Activated CD4-positive, alpha-beta T cell treated with anti-CD3 and anti-CD28 coated beads, Interleukin-2, amount 50 U/mL, for 1 hour (primary cell): Measurements from ENCODE around the gene DNAJA3.
"Not testable (repeated sequence)": the region's sequence is repeated elsewhere in the genome, so short reads cannot be mapped to it uniquely, and the experiment has no call there.

Experiments
- DNase-seq: peaks from one replicate; pipeline ENCODE4 v3.0.0-alpha.2; 2020

DNAJA3 gene

DNA sequence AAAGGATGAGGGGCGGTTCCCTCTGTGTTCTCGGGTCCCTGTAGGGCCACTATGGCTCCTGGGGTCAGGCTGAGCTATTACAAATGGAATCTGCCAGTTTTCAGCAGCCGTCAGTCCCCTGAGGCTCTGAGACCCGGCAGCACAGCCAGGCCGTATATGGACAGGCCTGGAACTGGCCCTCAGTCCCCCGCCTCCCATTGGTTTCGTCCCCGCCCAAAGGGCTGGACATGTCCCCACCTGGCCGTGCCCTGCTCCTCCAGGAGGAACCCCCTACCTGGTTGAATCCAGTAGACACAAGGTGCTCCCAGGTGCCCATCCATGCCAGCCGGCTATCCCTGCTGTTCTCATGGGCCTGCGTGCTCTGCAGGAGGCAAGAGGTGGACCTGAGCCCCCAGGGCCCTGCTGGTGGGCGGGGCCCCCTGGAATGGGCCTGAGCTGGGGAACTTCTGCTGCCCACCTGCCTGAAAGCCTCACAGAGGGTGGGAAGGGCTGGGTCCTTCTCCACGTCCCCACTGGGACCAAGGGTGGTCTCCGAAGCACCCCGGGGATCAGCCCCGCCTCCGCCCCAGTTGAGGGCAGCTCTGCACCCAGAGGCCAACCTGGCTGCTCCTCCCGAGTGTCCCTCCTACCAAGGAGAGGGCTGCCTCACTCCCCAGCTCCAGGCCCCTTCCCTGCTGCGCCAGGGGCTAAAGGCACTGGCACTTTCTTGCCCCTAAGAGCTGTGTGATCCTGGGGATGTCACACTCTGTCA is 37.2 kb upstream of the DNAJA3 start:
- no peak for DNase-seq

DNA sequence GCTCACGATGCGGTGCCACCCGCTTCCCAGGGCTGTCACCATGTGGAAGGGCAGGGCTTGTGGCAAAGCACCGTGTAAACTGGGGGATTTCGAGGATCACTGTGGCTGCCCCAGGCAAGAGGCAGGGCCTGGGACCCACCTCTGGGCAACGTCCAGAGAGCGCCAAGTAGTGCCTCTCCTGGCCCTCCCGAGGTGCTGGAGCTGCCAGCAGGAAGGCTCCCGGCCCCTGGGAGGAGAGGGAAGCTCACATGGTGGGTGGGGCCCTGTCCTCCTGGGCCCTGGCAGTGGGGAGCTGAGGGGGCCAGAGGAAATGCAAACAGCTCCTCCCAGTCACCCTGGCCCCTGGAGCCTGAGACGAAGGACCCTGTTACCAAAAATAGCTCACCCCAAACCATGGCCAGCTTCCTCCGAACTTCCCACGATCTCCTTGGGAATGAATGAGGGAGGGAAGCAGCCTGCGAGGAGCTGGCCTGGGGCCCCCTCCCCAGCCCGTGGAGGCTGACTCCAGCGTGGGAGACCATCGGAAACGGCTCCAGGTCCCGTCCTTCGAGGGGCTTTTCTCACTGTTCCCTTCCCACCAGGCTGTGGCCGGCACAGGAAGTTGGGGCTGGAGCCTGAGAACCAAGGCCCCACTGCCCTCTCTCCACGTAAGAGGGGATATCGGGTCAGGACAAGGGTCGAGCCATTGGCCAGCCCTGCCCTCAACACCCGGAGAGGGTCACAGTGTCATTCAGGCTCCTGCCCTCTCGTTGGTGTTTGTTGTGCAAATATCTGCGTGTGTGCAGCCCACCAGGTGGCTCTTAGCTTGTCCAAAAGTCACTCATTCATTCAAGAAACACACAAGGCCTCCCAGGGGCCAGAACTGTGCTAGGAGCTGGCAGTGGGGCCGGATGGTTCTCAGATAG is 36.4 kb upstream of the DNAJA3 start:
- DNase-seq = no peak

DNA sequence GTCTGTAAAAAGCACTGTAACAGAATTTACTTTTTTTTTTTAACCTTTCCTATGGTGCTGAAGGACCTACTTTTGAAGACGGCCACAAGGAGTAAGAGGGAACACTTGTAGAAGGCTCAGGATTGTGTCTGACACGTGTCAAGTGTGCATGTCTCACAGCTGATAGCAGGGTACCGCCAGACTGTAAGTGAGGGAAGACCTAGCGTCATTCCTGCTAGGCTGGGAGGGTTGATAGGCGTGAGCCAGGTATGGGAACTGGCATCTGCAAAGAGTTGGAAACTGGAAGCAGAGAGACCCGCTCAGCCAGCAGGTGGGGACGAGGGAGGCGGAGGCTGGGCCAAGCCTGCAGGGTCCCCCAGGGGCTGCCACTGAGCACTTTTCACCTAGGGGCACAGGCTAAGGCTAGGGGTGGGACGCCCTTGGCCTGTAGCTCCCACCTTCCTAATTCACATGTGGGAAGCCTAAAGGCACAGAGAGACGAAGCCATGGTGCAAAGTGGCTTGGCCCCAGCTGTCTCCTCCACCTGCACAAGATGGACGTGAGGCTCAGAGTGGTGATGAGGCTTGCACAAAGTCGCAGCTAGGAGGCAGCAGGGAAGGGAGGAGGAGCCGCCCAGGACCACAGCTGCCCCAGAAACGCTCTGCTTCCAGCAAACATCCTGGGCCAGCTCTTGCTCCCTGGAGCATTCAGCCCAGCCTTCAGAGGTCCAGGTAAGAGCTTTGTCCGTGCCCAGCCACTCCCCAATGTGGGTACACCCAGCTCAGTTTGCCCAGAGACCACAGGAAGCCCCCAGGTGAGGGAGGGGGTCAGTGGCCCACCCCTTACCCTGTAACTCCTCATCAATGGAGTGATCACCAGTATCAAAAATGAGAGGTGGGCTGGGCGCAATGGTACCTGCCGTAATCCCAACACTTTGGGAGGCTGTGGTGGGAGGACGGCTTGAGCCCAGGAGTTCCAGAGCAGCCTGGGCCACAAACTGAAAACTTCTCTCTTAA is 35.1 kb upstream of the DNAJA3 start:
- no peak for DNase-seq

DNA sequence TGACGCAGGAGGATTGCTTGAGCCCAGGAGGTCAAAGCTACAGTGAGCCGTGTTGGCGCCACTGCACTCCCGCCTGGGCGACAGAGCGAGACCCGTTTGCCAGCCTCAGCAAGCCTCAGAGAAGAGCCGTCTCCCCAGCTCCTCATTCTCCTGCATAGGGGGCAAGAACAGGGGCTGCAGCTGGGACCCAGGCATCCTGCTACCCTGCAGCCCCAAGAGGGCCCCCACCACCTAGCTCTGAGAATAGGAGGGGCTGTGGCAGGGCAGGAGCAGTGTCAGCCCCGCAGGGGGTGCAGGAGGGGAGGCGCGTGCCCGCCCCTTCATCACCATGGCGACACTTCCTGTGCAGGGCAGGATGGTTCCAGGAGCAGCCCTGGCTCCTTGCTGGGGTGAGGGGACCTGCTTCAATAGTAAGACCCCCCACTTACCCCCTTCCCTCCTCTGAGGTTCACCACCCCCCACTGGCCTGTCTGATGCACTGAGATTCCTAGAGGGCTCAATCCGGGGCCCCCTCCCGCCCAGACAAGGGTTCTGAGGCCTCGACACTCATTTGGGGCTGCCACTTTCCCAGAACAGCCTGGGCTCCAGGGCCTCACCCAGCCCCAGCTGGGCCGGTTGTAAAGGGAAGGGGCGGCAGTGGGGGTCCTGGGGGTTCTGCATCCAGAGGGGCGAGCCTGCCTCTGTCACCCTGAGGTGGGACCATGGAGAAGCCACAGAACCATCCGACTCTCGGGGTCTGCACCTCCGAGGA is 33.9 kb upstream of the DNAJA3 start:
- DNase-seq = no peak

DNA sequence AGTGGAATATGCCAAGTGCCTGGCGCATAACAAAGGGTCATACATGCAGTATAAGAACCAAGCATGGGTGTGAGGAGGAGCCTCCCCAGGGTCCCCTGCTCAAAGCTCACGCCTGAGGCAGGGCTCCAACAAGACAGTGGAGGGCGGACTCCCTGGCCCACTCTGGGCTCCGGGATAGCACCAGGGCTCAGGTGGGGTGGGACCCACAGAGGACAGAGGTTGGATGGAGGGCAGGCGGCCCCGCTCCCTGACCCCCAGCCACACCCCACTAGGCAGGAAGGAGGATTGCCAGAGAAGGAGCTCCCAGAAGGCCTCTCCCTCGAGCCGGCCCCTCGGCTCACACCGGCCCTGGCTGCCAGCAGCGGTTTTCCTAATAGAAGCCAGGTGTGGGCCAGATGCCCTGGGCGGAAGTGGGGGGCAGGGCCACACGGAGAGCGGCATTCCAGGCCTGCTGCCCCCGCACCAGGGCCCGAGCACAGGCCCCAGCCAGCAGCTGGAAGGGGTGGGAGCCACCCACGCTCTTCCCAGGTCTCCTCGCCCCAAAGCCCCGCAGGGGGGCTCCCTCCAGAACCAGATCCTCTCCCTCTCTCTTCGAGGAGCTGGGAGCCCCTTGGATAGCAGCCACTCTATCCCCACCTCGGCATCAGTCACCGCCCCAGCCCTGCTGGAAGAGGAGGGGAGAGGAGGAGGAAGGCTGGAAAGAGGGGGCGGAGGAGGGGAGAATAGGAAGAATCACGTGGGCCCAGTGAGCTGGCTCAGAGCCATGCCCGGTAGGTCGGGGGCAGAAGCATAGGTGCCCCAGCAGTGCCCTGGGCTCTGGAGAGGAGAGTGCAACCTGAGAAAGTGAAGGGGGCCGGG is 33.1 kb upstream of the DNAJA3 start:
- no peak for DNase-seq

DNA sequence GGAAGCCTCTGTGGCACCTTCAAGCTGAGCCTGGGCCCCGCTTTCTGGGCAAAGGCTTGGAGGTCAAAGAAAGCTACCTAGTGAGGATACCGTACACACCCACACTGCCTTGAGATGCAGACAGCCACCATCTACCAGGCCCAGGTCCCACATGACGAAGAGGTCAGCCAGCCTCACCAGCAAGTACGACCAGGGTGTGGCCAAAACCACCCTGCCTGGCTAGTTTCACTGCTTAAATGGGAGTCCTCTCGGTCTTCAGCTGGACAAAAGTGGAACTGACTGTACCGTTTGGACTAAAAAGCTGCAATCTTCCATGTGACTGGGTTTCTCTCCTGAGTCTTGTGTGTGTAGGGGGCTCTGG is 32.4 kb upstream of the DNAJA3 start:
- DNase-seq = no peak

DNA sequence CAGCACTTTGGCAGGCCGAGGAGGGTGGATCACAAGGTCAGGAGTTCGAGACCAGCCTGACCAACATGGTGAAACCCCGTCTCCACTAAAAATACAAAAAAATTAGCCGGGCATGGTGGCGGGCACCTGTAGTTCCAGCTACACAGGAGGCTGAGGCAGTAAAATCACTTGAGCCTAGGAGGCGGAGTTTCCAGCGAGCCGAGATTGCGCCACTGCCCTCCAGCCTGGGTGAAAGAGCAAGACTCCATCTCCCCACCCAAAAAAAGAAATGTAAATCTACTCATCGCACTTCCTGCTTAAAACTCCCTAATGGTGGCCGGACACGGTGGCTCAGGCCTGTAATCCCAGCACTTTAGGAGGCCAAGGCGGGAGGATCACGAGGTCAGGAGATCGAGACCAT is 31.8 kb upstream of the DNAJA3 start:
- DNase-seq = not testable (repeated sequence)

DNA sequence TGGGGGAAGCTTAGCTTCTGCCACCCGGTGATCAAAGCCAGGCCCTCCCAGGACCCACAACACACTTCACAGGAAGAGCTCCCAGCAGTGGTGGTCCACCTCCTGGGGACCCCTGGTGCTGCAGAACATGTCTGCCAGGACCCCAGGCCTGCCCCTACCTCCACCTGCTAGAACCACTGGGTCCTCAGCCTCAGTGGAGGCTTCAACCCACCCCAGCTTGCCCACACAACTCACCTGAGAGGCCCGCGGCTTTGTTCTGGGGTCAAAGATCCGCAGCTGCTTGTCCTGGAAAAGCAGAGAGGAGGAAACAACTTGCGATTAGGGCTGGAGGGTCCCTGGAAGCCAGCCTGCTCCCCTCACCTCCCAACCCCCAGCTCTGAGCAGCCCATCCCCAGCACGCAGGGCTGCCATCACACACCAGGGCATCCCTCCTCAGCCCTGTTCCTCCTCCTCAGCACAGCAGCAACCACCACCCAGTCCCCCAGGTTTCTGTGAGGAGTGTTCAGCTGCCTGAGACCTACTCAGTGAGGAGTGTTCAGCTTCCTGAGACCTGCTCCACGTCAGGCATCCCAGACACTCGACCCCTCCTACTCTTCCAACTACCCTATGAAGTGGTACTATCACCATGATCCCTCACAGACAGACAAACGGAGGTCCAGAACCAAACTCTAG is 30.5 kb upstream of the DNAJA3 start:
- DNase-seq = no peak

DNA sequence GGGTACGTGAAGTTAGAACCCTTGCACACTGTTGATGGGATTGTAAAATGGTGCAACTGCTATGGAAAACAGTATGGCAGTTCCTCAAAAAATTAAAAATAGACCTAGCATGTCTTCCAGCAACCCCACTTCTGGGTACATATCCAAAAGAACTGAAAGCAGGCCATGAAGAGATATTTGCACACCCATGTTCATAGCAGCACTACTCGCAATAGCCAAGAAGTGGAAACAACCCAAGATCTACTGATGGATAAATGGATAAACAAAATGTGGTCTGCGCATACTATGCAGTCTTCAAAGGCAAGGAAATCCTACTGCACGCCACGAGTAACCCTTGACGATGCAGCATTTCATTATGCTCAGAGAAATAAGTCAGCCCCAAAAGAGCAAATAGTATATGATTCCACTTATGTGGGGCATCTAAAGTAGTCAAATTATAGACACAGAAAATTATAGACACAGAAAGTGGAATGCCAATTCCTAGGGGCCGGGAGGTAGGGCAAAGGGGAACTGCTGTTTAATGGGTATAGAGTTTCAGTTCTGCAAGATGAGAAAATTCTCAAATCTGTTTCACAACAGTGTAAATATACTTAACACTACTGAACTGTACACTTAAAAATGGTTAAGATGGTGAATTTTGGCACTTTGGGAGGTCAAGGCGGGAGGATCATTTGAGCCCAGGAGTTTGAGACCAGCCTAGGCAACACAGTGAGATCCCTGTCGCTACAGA is 26.5 kb upstream of the DNAJA3 start:
- no peak for DNase-seq

DNA sequence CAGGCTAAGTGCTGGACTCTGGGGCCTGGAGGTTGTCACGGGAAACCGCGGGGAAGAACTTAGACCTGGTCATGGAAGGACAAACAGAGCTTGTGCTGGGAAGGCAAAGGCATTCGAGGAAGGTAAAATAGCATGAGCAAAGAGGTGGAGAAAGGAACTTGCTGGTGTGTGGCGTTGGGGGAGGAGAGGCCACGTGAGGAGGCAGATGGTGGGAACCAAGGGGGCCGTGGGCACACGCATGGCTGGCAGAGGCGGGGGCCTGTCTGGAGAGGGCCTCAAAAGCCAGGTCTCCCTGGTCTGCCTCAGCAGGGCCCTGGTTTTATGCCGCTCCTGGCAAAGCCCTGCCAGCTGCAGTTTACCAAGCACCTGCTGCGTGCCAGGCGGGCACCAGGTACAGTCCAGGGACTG is 24.6 kb upstream of the DNAJA3 start:
- DNase-seq = no peak

DNA sequence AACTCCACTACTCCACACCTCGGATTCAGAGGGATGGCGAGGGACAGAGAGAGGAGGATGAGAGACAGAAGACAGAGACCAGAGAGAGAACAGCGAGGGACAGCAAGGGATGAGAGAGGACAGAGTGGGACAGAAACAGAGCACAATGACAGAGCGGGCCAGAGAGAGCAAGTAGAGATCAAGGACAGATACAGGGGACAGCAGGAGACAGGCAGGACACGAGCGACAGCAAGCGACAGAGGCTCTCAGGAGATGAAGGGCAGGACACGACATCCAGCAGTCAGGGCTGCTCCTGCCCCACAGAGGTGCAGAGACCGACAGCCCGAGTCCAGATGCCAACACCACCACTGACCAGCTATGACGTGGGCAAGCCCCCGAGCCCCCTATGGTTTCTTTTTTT is 24.2 kb upstream of the DNAJA3 start:
- no peak for DNase-seq

DNA sequence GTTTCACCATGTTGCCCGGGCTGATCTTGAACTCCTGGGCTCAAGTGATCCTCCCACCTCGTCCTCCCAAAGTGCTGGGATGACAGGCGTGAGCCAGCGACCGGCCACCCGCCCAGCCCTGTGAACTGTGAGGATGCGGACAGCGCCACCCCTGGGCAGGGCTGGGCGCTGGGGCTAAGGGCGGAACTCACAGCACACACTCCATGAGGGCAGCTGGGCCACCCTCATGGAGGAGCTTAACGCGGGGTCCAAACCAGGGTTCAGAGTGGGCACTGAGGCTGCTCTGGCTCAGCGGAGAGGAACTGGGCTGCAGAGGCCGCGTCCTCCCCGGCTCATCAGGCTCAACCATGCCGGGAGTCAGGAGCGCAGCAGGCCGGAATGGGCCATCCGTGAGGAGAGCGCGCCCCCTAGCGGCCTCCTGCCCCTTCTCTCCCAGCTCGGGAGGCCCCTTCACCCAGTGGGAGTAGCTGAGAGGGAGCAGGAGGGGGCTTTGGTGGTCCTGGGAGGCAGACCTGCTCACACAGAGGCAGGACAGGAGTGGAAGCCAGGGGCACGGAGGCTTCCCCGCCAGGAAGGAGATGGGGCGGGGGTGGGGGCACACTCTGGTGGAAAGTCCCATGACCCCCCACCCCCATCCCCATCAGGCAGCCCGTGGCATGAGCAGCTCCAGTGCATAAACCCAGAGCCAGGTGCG is 23.1 kb upstream of the DNAJA3 start:
- peak; percentile 64 for DNase-seq

DNA sequence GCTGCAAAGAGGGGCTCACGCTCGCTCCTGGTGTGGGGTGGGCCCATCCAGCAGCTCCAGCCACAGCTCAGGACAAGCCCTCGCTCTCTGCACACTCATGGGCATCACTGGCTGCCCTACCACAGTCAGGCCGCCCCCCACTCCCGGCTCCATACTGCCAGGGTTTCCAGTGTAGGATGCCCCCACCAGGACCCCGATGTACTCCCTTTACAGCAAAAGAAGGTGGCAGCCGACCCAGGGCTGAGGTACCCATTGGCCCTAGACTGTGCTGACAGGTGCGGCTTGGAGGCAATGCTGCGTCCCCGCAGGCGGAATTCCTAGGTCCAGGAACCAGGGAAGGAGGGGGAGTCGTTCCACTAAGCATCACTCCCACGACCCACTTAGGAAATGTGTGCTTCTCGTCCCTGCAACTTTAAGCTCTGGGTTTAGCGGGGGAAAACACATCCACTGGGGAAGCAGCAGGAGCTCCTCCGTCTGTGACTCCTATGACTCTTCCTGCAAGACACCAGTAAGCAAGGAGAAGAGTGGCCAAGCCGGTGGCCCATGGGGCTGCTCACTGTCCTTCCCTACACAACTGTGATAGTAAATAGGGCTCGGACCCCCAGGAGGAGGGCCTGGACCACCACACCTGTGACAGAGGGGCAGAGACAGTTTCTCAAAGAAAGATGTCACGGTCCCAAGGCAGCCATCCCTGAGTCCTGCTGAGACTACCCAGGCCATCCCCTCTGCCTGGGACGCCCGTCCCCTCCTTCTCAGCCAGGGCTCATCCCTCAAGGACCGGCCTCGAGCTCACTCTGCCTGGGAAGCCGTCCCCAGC is 22.3 kb upstream of the DNAJA3 start:
- no peak for DNase-seq

DNA sequence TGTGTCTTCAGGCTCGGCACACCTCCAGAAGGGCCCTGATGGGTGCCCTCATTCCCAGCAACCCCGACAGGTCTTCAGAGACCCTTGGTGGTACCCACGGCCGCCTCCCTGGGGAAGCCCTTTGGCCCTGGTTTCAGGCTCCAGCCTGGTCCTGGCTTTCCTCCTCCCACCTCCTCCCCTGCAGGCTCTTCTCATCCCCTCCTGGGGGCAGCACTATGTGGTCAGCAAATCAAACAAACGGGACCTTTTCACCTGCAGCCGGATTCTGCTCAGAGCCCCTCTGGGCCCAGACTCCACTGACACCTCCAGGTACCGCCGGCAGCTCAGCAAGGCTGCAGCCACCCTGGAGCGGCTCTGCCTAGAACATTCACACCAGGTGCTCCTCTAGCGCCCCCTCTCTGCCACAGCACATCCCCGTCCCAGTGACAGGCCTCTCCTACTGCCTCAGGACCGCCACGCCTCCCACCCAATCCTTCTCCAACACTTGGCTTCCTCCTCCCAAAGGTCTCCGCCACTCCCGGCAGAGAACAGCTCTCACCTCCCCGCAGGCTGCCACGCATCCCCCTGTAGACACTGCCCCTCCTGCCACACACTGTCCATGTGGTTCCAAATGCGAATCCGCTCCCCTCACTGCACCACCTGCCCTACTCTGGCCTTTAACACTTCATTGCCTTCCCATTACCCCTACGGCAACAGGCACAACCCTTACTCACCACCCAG is 21.3 kb upstream of the DNAJA3 start:
- no peak for DNase-seq

DNA sequence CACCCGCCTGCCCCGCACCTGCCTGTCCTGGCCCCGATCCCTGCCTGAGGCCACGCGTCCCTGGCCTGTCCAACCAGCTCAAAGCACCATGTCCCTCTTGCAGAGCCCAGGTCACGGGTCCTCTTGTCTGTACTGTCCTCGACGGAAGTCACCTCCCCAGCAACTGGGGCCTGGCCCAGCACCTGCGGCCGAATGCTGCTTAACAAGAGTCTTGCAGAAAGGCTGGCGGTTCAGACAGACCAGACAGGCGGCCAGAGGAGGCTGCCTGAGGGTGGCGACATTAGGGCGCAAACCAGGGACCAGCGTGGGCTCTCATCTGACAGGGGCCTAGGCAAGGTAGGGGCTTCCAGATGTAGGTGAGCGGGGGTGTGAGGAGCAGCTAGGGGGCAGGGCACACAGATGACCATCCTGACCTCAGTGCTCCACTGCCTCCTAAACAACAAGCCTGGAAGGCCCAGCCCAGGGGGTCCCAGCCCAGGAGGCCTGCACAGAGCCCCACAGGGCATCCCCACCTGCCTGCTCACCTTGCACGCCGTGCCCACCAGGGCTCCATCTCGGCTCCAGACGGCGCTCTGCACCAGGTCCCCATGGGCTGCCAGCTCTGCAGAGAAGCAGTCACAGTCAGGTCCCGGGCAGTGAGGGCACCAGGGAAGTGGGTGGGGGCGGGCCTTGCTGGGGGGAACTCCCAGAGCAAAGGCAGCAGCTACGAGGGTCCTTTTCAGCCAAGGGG is 20.5 kb upstream of the DNAJA3 start:
- DNase-seq = no peak

DNA sequence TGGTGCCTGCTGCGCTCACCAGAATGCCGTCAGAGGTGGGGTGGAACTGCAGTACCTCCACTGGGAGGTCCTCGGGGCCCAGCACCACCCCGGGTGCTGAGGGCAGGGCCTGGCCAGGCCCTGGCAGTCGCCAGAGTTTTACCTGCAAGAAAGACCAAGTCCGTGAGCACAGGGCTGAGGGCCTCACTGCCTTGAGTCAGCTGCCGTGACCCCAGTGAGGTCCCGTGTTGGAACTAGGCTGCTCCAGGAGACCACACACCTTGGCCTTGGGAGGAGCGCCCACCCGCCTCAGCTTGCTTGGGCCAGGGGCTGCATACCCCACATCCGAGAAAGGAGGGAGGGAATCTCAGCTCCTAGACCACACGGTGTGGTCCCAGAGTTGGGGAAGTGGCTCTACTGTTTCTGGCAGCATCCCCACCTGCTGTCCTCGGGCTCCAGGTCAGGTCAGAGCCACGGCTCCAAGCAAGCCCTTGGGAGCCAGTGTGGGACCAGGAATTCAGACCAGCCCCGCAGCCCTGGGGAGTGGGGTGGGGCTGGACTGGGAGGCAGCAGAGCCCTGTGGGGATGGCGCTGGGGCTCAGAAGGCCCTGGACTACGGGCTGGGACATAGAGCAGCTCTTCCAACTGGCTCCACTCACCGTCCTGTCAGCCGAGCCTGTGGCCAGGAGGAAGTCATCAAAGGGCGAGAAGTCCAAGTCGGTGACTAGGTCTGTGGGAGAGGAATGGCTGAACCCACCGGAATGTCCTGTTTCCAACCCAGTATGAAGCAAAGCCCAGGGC is 17.9 kb upstream of the DNAJA3 start:
- no peak for DNase-seq
